ENCODE data around the gene KANK2.

Gene KANK2

DNA sequence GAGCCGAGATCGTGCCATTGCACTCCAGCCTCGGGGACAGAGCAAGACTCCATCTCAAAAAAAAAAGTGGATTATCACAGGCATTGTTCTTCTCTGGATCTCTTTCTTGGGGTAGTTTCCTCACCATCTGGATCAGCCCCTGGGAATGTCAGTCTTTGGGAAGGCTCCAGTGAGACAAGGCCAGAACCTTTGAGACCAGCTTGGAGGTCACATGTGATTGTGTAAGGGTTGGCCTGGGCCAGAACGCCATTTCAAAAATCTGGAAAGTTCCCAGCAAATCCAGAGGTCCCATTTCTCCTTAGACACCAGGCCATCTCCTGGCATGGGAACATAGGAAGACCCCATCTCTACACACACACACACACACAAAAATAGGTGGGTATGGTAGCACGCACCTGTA, 27.8 kb upstream of the KANK2 start:
- DNase-seq, result no peak

DNA sequence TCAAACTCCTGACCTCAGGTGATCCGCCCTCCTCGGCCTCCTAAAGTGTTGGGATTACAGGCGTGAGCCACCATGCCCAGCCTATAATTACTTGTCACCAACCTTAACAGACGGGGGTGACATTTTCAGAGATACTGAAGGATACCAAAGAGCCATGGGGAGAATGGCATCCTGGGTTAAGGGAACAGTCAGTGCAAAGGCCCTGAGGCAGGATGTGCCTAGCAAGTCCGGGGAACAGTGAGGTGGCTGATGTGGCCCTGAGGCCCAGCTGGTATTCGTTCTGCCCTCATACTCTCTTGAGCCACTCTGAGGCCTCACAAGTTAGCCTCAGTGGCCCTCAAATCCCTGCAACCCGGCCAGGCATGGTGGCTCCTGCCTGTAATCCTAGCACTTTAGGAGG, 27.1 kb upstream of the KANK2 start:
- DNase-seq, result no peak

DNA sequence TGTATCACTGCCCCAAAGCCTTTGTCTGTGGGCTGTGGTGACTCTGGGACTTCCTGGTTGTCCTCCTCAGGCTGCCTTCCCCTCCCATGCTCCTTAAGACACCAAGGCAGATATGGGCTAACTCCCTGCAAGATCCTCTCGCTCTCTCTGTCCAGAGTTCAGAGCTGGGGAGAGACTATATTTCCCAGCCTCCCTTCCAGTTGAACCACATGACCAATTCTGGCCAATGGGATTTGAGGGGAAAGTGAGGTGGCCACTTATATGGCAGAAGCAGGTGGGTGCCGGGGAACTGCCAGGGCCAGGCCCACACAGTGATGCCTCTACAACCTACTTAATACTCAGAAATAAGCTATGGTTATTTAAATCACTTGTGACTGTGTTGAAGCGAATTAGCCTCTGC, 25.9 kb upstream of the KANK2 start:
- DNase-seq, result no peak

DNA sequence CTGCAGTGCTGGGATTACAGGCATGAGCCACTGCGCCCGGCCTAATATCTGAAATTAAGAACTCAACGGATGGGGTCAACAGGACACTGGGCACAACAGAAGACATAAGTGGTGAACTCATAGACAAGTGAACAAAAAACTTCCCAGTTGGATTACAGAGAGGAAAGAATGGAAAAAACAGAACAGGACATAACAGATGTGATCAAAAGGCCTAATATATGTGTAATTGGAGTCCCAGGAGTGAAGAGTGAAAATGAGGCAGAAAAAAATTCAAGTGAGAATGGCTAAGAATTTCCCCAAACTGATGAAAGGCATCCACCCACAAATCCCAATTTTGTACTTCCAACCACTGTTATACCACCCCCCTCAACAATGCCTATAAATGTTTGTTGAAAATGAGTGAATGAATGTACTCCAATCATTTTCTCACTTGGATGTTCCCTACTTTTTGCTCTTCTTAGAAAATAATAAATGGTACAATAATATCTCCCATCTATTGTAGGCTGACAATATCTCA, 23.8 kb upstream of the KANK2 start:
- DNase-seq, result no peak

DNA sequence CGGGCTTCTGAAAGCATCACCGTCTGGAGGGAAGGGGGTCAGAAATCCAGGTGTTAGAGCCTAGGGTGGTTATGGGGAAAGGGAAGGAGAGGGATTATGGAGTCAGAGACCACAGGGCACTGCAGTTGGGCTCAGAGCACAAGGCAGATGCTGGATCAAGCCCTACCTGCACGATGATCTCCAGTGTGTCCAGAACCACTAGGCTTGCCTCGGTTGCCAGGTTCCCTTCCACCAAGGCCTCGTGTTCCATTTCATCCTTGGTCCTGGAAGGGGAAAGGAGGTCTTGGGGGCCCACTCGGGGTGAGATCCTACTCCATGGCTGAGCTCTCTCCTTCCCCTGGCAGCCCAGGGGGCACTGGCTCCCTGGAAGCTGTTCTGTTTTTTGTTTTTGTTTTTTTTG, 17.0 kb upstream of the KANK2 start:
- DNase-seq, result no peak

DNA sequence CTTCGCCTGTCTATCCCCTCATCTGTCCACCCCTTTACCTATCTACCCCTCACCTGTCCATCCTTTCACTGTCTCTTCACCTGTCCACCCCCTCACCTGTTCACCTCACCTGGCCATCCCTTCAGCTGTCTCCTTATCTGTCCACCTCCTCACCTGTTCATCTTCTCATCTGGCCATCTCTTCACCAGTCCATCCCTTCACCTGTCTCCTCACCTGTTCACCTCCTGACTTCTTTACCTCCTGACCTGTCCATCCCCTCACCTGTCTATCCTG, 13.2 kb upstream of the KANK2 start:
- no peak for DNase-seq

DNA sequence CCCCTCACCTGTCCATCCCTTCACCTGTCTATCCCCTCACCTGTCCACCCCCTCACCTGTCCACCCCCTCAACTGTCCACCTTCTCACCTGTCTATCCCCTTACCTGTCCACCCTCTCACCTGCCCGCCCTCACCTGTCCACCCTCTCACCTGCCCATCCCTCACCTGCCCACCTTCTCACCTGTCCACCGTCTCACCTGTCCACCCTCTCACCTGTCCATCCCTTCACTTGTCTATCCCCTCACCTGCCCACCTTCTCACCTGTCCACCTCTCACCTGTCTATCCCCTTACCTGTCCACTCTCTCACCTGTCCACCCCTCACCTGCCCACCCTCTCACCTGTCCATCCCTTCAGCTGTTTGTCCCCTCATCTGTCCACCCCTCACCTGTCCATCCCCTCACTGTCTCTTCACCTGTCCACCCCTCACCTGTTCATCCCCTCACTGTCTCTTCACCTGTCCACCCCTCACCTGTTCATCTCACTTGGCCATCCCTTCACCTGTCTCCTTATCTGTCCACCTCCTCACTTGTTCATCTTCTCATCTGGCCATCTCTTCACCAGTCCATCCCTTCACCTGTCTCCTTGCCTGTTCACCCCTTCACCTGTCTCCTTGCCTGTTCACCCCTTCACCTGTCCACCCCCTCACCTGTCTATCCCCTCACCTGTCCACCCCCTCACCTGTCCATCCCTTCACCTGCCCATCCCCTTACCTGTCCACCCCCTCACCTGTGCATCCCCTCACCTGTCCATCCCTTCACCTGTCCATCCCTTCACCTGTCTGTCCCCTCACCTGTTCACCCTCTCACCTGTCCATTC, 12.7 kb upstream of the KANK2 start:
- no peak for DNase-seq

DNA sequence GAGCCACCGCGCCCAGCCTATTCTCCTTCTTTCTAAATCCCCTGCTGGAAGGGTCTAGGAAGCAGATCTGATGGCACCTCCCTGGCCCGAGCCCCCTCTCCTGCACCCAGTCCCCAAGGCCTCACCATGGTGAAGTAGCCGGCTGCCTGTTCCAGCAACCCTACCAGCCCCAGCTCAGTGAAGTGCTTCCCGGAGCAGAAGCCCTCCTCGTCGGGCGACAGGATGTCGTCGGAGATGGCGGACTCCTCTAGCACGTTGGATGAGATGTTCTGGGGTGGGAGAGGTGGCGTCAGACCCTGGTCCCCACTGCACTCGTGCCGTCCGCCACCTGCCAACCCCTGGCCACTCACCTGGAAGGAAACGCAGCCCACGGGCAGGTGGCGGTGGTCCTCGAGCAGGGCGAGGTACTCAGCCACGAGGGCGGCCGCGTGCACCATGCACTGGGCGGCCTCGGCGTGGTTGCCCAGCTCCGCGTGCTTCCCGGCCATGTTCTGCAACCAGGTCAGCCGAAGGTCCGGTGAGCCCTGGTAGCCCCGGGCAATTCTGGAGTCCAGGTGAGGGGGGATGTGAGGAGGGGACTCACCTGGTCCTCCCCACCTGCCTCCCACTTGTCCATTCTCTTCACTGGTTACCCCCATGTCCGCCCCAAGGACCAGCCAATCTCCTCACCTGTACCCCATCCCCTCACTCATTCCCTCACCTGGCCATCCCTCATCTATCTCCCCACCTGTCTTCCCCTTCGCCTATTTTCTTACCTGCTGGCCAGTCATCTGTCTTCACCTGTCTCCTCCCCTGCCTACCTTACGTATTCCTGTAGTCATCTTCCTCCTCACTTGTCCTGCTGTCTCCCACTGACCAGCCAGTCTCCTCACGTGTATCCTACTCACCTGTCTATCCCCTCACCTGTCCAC, 11.5 kb upstream of the KANK2 start:
- no peak for DNase-seq

DNA sequence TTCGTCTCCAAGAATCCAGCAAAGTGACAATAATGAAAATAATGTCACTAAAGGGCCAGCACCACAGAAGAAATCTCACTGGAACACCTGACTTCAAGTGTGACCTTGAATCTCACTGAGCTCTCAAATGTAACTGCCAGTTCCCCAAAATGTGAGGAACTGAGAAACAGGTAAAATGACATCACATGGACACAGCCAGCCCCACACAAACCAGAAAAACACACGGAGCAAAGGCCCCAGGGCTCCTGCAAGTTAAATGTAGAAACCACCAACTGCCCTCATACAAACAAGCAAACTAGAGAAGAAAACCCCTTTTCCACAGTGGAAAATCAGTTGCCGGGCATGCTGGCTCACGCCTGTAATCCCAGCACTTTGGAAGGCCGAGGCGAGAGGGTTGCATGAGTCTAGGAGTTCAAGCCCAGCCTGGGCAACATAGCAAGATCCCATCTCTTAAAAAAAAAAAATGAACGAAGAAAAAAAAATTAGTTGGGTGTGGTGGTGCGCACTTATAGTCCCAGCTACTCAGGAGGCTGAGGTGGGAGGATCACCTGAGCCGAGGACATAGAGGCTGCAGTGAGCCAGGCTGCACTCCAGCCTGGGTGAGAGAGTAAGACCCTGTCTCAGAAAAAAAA, 8.7 kb upstream of the KANK2 start:
- no peak for DNase-seq

DNA sequence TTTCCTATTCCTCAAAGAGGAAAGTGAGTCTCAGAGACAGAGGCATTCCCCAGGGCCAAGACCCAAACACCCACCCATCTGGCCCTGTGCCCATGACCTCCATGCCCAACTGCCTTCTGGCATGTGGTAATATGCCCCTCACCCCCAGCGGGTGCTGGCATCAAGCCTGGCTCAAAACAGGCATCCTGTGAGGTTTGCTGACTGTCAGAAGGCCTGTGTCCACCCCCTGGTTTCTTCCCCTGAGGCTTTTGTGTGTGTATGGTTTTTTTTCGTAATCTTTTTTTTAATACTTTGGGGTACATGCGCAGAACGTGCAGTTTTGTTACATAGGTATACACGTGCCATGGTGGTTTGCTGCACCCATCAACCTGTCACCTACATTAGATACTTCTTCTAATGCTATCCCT, 7.6 kb upstream of the KANK2 start:
- DNase-seq, result no peak

DNA sequence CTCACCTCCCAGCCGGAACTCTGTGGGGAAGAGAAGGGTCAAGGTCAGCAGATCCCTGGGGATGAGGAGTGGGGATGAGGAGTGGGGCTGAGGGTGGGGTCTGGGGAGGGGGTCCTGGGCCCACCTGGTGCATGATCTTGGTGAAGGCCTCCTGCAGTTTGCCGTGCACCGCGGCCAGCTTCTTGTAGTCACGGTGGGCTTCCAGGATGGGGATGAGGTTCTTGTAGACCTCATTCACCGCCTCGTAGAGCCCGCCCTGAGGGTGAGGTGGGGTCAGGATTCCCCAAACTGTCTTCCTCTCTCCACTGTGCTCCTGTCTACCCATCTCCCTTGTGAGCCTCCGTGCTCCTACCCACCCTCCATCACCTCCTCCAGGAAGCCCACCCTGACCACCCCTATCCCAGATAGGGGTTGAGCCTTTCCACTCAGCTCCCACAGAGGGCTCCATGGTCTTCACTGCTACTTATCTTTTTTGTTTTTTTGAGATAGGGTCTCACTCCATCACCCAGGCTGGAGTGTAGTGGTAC, 6.8 kb upstream of the KANK2 start:
- no peak for DNase-seq

DNA sequence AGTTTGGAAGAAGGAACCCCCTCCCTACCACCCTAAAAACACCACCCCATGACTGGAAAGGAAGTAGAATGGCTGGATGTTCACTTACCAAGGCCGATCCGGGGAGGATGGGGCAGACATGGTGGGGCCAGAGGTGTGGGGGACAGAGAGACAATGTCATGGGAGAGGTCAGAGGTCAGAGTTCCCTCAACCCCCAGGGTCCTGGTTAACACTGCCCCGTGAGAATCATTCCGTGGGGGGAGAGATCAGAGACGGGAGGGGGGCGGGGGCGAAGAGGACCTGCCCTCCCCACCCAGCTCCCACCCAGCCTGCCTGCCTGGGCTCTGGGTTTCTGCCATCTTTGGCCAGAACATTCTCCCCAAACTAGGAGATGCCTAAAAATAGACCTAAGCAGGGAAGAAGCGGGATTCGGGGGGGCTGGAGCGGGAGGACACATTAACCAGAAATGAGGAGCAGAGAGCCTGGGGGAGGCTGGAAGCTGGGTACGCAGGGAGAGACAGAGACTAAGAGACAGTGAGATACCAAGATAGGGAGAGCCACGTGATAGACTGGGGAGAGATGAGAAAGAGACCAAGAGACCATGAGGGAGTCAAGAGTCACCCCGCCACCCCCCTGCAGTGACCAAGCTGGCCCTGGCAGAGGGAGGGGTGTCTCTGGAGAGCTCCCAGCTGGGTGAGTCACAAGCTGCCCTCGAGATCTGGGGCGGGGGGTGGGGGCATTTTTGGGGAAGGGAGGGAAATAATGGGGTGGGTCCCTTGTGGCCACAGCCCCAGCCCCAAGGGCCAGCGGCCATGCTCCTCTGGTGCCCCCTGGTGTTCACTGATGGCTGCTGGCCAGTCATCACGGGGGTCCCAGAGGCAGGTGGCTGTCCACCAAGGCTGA, 6.1 kb upstream of the KANK2 start:
- no peak for DNase-seq

DNA sequence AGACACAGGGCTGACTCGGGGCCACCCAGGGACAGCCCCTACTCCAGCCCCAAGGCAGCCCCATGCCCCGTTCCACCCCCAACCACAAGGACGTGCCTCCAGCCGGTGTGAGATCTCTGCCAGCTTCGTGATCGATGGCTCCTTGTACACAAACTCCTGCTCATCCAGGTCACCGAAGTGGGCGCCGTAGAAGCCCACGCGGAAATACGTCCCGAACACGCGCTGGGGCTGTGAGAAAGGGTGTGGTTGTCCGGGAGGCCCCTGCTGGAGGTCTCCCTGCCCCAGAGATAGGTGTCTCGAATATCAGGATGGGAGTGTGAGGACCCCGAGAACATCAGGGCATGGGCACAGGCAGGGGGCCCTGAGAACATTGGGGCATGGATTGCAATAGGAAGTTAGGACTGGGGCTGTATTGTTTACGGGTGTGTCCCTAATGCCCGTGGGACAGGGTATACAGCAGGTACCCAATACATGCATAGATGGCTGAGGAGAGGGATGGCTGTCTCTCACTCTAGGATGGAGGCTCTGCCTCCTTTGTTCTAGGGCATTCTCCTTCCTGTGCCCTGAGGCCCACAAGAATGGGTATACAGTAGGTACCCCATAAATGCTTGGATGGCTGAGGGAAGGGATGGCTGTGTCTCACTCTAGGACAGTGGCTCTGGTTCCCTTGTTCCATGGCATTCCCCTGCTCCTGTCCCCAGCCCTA, 5.3 kb upstream of the KANK2 start:
- DNase-seq, result no peak

DNA sequence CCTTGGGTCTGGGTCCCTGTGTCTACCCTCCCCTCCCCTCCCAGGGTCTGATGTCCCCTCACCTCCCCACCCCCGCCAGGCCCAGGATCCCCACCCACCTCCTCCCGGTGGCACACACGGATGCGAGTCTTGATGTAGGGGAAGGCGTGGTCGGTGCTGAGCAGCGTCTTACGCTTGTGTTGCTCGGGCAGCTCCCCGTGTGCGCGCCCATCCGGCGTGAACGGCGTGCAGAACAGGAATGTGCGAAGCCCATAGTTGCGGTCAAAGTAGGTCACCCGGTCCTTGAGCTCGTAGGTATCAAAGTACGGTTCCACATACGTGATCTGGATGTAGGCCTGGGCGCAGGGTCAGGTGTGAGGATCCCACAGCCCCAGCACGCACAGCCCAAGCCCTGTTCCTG, 4.4 kb upstream of the KANK2 start:
- no peak for DNase-seq

DNA sequence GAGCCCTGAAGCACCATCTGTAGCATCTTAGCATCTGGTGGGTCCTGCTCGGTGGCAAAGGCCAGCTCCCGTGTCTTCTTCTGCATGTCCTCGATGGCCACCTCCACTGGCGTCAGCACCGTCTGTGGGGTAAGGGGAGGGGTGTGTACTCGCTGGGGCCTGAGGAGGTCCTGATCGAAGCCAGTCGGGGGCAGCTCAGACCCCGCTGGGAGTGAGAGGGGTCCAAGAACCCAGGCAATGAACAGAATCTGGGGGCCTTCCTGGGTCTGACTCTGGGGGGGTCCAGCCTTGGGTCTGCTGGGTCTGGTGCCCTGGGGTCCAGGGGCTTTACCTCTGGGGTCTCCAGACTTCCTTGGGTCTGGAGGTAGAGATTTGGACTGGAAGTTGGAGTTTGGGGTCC, 3.6 kb upstream of the KANK2 start:
- DNase-seq, result no peak

DNA sequence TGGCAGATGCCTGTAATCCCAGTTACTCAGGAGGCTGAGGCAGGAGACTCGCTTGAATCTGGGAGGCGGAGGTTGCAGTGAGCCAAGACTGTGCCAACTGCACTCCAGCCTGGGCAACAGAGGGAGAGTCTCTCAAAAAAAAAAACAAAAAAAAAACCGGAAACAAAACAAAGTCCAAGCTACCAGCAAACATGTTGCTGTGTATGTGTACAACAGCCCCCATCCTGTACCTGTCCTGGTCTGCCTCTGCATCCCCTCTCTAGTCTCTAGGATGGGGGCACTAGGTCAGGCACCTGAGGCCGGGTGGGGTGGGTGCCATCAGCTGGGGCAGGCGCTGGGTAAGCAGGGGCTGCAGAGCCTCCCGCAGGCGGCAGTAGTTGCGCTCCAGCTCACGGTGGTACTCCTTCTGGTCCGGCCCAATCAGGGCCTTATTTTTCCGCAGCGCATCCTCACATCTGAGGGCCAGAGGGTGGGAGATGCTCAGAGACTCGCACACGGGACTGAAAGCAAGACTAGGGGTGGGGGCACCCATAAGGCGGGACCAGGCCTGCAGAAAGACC, 2.8 kb upstream of the KANK2 start:
- DNase-seq, result no peak

DNA sequence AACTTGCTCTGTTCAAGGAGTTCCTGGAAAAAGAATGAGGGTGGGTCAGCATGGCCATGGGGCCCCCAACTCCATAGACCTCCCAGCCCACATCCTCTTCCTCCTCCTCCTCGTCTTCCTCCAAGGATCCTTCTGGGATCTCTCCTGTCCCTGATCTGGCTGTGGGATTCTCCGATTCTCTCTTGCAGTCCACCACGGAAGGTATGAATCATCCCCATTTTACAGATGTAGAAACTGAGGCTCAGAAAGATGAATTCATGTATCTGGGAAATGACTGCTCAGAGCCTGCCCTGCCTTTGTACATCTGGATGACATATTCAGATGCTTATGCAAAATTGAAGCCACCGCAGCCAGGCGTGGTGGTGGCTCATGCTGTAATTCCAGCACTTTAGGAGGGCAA, 2.2 kb upstream of the KANK2 start:
- DNase-seq, result no peak

DNA sequence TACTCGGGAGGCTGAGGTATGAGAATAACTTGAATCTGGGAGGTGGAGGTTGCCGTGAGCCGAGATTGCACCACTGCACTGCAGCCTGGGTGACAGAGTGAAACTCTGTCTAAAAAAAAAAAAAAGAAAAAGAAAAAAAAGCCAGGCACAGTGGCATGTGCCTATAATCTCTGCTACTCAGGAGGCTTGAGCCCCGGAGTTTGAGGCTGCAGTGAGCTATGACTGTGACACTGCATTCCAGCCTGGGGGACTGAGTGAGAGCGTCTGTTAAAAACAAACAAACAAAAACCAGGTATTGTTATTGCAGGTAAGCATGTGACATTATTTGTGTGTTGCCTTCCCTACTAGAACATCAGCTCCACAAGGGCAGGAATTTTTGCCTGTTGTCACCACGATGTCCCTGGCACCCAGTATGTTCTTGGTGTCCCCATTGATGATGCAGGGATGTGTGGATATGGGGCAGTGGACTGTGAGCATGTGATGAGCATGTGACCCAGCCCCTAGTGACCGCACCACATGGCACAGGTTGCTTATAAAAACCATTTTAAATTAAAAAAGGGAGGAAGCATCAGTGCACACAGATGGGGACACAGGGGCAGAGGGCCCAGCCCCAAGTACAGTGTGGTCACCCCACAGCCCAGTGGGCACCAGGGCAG, 1.6 kb upstream of the KANK2 start:
- no peak for DNase-seq

DNA sequence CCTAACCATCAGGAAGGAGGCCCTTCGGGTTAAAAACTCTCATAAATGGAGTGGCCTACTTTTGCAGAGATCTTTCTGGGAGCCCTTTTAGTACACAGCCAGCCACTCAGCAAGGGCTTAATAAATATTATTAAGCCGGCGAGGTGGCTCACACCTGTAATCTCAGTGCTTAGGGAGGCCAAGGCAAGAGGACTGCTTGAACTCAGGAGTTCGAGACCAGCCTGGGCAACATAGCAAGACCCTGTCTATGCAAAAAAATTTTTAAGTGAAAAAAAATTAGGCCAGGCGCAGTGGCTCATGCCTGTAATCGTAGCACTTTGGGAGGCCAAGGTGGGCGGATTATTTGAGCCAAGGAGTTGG, 810 bp upstream of the KANK2 start:
- DNase-seq, result no peak

DNA sequence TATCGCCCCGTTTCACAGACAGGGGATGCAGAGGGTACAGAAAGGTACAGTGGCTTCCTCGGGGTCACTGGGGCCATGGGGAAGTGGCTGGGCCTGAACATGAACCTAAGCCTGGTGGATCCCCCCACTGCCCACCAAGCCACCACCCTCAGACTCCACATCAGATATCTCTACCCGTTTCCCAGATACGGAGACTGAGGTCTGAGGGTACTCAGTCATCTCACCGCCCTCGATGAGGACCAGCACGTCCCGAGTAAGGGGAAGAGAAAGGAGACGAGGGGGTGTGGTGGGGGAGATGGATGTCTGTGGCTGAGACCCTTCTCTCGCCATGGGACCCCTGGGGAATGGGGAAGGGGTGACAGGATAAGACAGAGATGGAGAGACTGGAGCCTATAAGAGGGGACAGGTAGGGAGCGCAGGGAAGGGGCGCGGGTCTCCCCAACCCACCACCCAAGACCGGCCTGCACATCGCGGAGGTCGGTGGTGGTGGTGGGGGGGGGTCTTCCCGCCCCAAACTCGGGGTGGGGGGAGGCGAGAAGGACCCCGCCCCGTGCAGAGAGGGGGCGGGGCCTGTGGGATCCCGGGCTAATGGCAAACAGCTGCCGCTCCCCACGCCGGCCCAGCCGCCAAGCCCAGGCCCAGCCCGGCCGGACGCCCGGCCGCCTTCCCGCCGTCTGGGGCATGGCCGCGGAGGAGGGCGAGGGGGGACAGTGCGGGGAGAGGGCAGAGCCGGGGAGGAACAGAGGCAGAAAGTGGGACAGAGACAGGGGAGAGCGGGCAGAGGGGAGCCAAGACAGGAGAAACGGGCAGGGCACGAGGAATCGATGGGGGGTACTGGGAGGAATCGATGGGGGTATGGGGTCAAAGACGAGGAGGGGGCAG, 698 bp downstream of the KANK2 start:
- DNase-seq, result no peak

Measured in NCI-H1436 treated with DMSO at 0.1 percent for 48 hours (cell line).